B cell (primary cell): Measurements from ENCODE around the gene SPOCD1. TPM values are rescaled to one million over a fixed set of nuclear protein-coding genes. Genes with fewer than 3 reads are reported as not detected.

Source experiments
- ATAC-seq: fragments of 200-7000 bp; cut with Tn5 transposase; one replicate; pipeline ENCODE4 v1.10.0; 2021; ENCODE audit warnings: low read depth, mild to moderate bottlenecking, moderate number of reproducible peaks, moderate library complexity
- CTCF ChIA-PET: fragments of 350-600 bp; sonication (Branson Sonifier 250); formaldehyde crosslinking; loops from one replicate; lab custom pipeline; 2021; ENCODE audit warnings: antibody characterized with exemption, inconsistent platforms; lab: Charles Lee
- POLR2A ChIA-PET: fragments of 350-600 bp; sonication (Branson Sonifier 250); formaldehyde crosslinking; loops from one replicate; lab custom pipeline; 2021; ENCODE audit warnings: antibody characterized with exemption; lab: Charles Lee
- DNase-seq: peaks from one replicate; pipeline ENCODE4 v3.0.0; 2013
- H2AFZ ChIP-seq: 2 replicates; pipeline ENCODE4 v1.6.1; 2012; ENCODE audit warnings: mild to moderate bottlenecking, low read depth, low read length; ENCODE audit not compliant: insufficient read depth, poor library complexity, severe bottlenecking
- H3K27ac ChIP-seq, 2 donors: 1 replicate in 1 of 2; 2 replicates in 1 of 2; pipeline ENCODE4 v1.5.1; 2012 to 2013; ENCODE audit warnings: low read length in 2 of 2, mild to moderate bottlenecking in 2 of 2, moderate library complexity in 1 of 2
- H3K27me3 ChIP-seq, 4 experiments: fragments of 200-600 bp in 1 of 4; sonication (generic) in 1 of 4; replicated peaks in 1 of 4; 1 replicate in 2 of 4; 2 replicates in 2 of 4; pipeline versions ENCODE4 v1.6.1 to v1.7.0; 2013 to 2016; ENCODE audit warnings: low read length in 3 of 4, mild to moderate bottlenecking in 2 of 4, mixed read lengths in 1 of 4, moderate library complexity in 1 of 4; ENCODE audit not compliant: insufficient read depth in 4 of 4, control insufficient read depth in 3 of 4; ENCODE audit errors: control extremely low read depth in 1 of 4
- H3K36me3 ChIP-seq, 2 experiments: replicated peaks in 1 of 2; 1 replicate in 1 of 2; 2 replicates in 1 of 2; pipeline versions ENCODE4 v1.6.1 to v1.7.1; 2013; ENCODE audit warnings: low read length in 1 of 2; ENCODE audit not compliant: insufficient read depth in 2 of 2, control insufficient read depth in 1 of 2; ENCODE audit errors: control extremely low read depth in 1 of 2, extremely low read depth in 1 of 2
- H3K4me1 ChIP-seq, 2 donors: fragments of 200-600 bp in 1 of 2; sonication (generic) in 1 of 2; 1 replicate in 1 of 2; 2 replicates in 1 of 2; pipeline versions ENCODE4 v1.5.1 to v1.6.1; 2013 to 2017; ENCODE audit warnings: low read length in 2 of 2; ENCODE audit not compliant: control insufficient read depth in 2 of 2, insufficient read depth in 2 of 2
- H3K4me2 ChIP-seq: replicated peaks from 2 replicates; pipeline ENCODE3; 2012; ENCODE audit warnings: mild to moderate bottlenecking, low read depth, low read length; ENCODE audit not compliant: poor library complexity, severe bottlenecking
- H3K4me3 ChIP-seq, 5 experiments: fragments of 200-600 bp in 1 of 5; sonication (generic) in 1 of 5; 1 replicate in 3 of 5; 2 replicates in 2 of 5; pipeline versions ENCODE4 v1.5.1 to v1.7.0; 2011 to 2016; ENCODE audit warnings: low read length in 4 of 5, mild to moderate bottlenecking in 4 of 5, low read depth in 2 of 5, control low read depth in 1 of 5, moderate library complexity in 1 of 5; ENCODE audit not compliant: insufficient read depth in 1 of 5; ENCODE audit errors: control extremely low read depth in 1 of 5, extremely low read depth in 1 of 5
- H3K79me2 ChIP-seq: fragments of 200-600 bp; sonication (generic); one replicate; pipeline ENCODE4 v1.6.0; 2016; ENCODE audit warnings: low read length; ENCODE audit not compliant: control insufficient read depth, insufficient read depth
- H3K9ac ChIP-seq: fragments of 200-600 bp; sonication (generic); 2 replicates; pipeline ENCODE4 v1.6.1; 2017; ENCODE audit warnings: mild to moderate bottlenecking, low read length, moderate library complexity
- H3K9me3 ChIP-seq, 3 donors: one replicate each; pipeline versions ENCODE4 v1.6.1 to v1.7.1; 2013; ENCODE audit warnings: low read length in 2 of 3; ENCODE audit not compliant: control insufficient read depth in 2 of 3, insufficient read depth in 1 of 3; ENCODE audit errors: control extremely low read depth in 1 of 3
- H4K20me1 ChIP-seq: 2 replicates; pipeline ENCODE4 v1.6.0; 2012; ENCODE audit warnings: mild to moderate bottlenecking, low read length; ENCODE audit not compliant: insufficient read depth, control insufficient read depth, poor library complexity, severe bottlenecking
- H3K27ac Mint-ChIP-seq: one replicate; pipeline ENCODE4 v1.8.0; 2021; ENCODE audit warnings: mixed read lengths
- H3K27me3 Mint-ChIP-seq: one replicate; pipeline ENCODE4 v1.8.0; 2021; ENCODE audit warnings: mixed read lengths
- H3K4me1 Mint-ChIP-seq: one replicate; pipeline ENCODE4 v1.8.0; 2021; ENCODE audit warnings: mixed read lengths
- H3K4me3 Mint-ChIP-seq: one replicate; pipeline ENCODE4 v1.8.0; 2021; ENCODE audit warnings: mixed read lengths
- H3K9me3 Mint-ChIP-seq: one replicate; pipeline ENCODE4 v1.8.0; 2022; ENCODE audit warnings: mixed read lengths; ENCODE audit not compliant: insufficient read depth
- EZH2 ChIP-seq: IDR thresholded peaks from 2 replicates; pipeline ENCODE4 v1.6.1; 2012; ENCODE audit warnings: borderline replicate concordance, low read depth, mild to moderate bottlenecking, moderate library complexity, low read length; ENCODE audit not compliant: insufficient read depth, poor library complexity, severe bottlenecking
- WGBS: methylation state at CpG from one replicate; pipeline ENCODE4 v1.1.5; 2013; ENCODE audit warnings: missing lambda C conversion rate; ENCODE audit not compliant: insufficient coverage; 5-methylcytosine and 5-hydroxymethylcytosine counted together
- intact Hi-C: fragments of 100-400 bp; cut with micrococcal nuclease; formaldehyde crosslinking; loops from one replicate; pipeline ENCODE4 v1.10.0; 2022
- polyA plus RNA-seq: library from polyadenylated mRNA; depleted of rRNA; stranded (reverse); fragments of >200 nt; gene quantifications from 2 replicates; pipeline ENCODE4 v1.2.3, GENCODE V29; 2012
- total RNA-seq, 2 donors: library from RNA; stranded (reverse); fragments of 120-200 nt in 1 of 2; gene quantifications; 1 replicate in 1 of 2; 2 replicates in 1 of 2; pipeline versions ENCODE4 v1.2.3 to v1.2.4, GENCODE V29; 2013 to 2022
- TF ChIP-seq, protein P1 (sequence below): fragments of 200-600 bp; IDR thresholded peaks from one replicate; pipeline ENCODE4 v1.8.0; 2022; ENCODE audit warnings: antibody characterized with exemption, mild to moderate bottlenecking

Gene SPOCD1
- total and polyA plus RNA-seq, 2 donors (not counting 1 experiment from before 2014, with no cell fraction given), result not detected

DNA sequence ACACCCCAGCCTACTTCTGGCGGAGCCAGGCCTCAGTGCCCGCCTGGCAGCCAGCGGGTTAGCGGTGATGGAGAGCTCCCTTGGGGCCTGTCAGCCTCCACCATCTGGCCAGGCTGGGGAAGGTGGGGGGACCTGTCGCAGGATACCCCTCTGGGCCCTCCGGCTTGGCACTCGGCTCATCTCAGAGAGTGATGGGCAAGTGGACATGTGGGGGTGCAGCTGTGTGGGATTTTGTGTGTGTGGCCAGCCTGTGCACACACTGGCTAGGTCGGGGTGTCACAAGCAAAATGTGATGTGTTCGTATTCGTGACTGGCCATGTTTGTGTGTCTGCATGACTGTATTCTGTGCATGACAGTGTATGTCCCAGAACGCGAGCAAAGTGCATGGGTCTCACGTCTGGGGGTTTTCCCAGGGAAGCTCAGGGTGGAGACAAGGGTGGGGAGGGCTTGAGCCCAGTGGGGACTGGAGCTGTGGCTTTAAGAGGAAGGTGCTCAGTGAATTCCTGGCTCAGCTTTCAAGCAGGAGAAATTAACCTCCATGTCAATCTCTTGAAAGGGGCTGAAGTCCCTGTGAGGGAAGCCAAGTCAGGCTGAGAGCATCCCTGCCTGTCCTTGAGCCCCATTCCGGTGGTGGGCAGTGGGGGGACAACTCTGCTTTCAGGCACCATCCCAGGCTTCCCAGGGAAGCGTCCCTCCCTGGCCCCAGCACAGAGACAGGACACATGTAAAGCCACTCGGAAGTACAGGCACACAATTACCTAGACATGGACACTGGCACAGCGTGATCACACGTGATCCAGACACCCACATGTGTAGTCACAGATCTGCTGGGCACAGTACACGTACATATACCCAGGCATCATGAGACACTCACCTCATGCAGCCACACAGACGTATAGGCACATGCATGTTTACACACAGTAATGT is 30.5 kb downstream of the SPOCD1 start:
- peak overlapping the region; percentile 92 for H3K27ac Mint-ChIP-seq

More for the DNA sequence above, 30.5 kb downstream of the SPOCD1 start:
- peak overlapping the region; percentile 62 for H3K4me2 ChIP-seq
- H2AFZ ChIP-seq, result peak overlapping the region; percentile 4
- DNase-seq (peak; percentile 87), ATAC-seq (peak; percentile 50)
- ChIA-PET POLR2A (interaction anchor here (2.0 kb wide), 1 partner anchor 22 kb away, joined by 10 read pairs; no protein-coding TSS in a partner anchor), CTCF (interaction anchor here (0.5 to 9.5 kb wide), 9 partner anchors 11 to 179 kb away, joined by 3 to 199 read pairs (median 4); partner anchors contain the start of genes ADGRB2 and PTP4A2)
- peak overlapping the region; percentile 49 to 61 for H3K27ac ChIP-seq
- peaks cover 34 to 49% of the 10 kb centered on the region in 2 donors for H3K4me1 ChIP-seq
- H4K20me1 ChIP-seq, result no peaks in the 10 kb centered on the region
- H3K4me3 ChIP-seq, result no peak overlapping the region
- H3K36me3 ChIP-seq, result no peaks in the 10 kb centered on the region
- Mint-ChIP-seq H3K4me1 (peaks cover 41% of the 10 kb centered on the region), H3K4me3 (peak overlapping the region; percentile 74), H3K27me3 (no peaks in the 10 kb centered on the region), H3K9me3 (no peaks in the 10 kb centered on the region)
- TF ChIP-seq, protein P1, sequence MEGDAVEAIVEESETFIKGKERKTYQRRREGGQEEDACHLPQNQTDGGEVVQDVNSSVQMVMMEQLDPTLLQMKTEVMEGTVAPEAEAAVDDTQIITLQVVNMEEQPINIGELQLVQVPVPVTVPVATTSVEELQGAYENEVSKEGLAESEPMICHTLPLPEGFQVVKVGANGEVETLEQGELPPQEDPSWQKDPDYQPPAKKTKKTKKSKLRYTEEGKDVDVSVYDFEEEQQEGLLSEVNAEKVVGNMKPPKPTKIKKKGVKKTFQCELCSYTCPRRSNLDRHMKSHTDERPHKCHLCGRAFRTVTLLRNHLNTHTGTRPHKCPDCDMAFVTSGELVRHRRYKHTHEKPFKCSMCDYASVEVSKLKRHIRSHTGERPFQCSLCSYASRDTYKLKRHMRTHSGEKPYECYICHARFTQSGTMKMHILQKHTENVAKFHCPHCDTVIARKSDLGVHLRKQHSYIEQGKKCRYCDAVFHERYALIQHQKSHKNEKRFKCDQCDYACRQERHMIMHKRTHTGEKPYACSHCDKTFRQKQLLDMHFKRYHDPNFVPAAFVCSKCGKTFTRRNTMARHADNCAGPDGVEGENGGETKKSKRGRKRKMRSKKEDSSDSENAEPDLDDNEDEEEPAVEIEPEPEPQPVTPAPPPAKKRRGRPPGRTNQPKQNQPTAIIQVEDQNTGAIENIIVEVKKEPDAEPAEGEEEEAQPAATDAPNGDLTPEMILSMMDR, result no peak
- TF ChIP-seq EZH2, result no peak
- 47% methylated on average over 17 of the region's 20 CpGs for WGBS
- H3K27me3 ChIP-seq, result no peaks in the 10 kb centered on the region
- H3K9ac ChIP-seq, result no peak overlapping the region
- intact Hi-C loops, result loop anchor here (1.0 to 10.0 kb wide), 3 partner anchors 13 to 1068 kb away; partner anchors contain the start of gene PTP4A2
- no peaks in the 10 kb centered on the region for H3K9me3 ChIP-seq
- H3K79me2 ChIP-seq, result no peaks in the 10 kb centered on the region
